HG03135 (cell line): ENCODE results near the gene GFOD1.

Experiments used
- ATAC-seq: cut with Tn5 transposase; IDR thresholded peaks from one replicate; pipeline ENCODE4 v1.9.1; 2021; ENCODE audit warnings: mild to moderate bottlenecking, moderate library complexity; ENCODE audit not compliant: unreplicated experiment

Gene GFOD1, protein sequence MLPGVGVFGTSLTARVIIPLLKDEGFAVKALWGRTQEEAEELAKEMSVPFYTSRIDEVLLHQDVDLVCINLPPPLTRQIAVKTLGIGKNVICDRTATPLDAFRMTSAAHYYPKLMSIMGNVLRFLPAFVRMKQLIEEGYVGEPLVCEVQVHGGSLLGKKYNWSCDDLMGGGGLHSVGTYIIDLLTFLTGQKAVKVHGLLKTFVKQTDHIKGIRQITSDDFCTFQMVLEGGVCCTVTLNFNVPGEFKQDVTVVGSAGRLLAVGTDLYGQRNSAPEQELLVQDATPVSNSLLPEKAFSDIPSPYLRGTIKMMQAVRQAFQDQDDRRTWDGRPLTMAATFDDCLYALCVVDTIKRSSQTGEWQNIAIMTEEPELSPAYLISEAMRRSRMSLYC

DNA sequence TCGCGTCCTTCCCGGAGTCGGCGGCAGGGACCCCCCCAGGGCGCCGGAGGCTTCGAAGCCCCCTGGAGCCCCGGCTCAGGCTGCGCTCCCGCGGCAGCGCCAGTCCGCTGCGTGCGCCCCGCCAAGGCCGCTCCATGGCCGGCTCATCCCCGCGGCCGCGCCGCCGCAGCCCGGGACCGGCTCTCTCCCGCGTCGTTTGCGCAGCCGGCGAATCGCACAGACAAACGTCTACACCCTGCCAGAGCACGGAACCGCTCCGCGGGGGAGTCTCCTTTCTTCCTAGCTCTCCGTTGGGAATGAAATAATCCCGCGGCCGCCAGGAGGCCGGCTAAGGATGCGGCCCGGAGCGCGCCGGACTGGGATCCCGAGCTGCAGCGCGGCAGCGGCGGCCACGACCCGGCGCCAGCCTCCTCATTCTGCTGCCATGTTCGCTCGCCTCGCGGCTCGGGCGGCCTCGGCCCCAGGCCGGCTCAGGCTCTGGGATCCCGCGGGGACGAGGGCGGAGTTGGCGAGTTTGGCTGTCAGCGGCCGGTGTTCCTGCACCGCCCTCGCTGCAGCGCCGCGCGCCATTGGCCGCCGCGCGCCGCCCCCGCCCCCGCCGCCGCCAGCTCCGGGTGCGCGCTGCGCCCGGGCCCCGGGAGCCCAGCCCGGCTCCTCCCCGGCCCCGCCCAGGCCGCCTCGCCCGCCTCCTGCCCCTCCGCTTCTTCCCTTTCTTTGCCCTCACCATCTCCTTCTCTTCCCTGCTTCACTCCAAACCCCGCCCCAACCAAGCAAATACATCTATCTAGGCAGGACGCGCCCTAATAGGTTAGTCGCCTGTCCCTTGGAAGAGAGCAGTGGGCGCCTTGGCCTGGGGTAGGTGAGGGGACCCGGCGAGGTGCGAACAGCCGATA lies at the start of gene GFOD1:
Gene GFOD1, minus strand, starts transcription at position 479 of the 893 bp plus-strand sequence. CDS start 710 bp downstream, outside the sequence.
- ATAC-seq, result peak; percentile 71

DNA sequence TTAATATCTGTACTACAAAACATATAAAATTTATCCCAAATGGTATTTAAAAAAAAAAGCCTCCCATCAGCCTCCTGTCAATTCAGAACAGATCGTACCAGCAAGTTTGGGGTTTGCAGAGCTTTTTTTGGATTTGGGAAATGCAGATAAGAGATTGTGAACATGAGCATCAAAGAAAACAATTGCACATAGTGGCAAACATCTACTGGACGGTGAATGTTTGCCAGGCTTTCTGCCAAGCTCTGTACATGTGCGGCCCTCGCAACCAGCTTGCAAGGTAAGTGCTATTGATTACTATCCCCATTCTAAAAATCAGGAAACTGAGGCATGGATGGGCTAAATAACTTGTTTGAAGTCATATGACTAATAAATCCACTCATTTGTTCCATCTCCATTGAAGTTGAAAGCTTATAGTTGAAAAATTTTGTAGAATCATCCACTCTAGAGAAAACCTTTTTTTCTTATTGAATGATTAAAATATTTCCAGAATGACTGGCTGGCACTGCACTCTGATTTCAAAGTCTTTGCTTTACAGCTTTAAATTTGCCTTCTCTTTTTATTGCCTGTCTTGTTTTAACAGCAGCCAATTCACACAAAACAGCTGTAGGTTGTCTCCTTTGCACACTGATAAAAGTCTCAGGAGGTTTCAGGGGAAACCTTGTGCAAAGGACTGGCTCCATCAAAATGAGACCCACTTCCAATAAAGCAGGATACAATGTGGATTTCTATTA lies 49.6 kb upstream of the GFOD1 start:
- ATAC-seq, result no peak

DNA sequence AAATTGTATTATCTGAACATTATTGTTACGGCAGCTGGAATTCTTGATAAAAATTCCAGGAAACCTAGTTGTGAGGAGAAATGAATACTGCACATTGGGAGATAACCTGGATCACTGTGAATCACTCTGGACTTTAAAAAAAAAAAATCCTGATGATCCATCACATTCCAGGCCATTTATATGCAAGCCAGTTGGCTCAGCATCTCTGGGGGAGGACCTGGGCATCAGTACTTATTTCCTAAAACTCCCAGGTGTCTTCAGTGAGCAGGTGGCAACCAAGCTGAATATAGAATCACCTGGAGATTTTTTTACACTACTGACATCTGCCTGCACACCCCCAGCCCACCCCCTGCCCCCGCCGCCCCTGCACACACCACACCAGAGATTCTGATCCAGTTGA lies 47.9 kb upstream of the GFOD1 start:
- ATAC-seq, result no peak

DNA sequence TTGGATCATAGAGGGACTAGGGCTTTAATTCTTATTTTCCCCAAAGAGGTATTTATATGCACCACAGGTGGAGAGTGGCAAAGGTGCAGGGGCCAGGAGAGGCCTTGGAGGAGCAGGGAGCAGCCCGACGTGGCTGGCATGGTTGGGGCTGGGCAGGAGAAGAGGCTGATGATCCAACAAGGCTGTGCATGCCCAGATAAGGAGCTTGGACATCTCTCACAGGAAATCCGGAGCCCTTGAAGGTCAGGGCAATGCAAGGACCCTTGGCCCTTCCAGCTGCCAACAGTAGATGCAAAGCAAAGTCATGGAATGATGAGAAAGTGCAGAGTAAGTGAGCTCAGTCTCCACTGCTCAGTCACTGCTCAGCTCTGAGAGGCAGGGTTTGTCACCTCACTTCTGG lies 47.1 kb upstream of the GFOD1 start:
- ATAC-seq, result no peak

DNA sequence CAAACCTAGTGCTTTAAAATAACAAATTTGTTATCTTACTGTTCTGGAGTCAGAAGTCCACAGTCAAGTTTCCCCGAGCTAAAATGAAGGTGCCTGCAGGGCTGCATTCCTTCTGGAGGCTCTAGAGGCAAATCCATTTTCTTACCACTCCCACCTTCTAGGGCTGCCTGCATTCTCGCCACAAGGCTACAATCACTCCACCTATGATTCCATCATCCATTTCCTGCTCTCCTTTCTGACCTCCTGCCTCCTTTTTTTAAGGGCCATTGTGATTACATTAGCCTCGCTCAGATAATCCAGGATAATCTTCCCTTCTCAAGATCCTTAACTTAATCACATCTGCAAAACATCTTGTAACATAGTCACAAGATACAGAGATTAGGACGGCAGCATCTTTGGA lies 44.6 kb upstream of the GFOD1 start:
- no peak for ATAC-seq

DNA sequence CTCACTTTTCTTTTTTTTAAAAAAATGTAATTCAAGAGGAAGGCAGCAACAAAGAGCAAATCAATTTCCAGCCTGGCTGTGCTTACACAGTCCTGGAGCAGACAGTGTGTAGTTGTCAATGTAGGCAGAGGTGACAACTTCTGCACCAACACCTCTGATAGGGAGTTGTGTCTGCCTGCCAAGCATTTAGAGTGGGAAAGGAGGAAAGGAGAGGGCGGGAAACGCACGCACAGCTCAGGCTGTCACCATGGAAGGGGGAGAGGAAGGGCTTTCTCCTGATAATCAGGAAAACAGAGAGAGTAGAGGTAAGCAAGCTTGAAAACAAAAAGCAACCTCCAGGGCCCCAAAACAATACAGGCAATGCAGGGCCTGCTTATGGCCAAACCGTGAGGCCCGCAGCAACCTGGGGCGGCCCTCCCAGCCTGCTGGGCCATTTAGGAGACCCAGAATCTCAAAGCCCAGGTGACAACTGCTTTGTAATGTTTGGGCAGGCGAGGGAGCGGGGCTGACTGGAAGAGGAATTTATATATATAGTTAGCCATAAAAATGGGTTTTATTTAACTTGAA lies 41.5 kb upstream of the GFOD1 start:
- ATAC-seq, result no peak

DNA sequence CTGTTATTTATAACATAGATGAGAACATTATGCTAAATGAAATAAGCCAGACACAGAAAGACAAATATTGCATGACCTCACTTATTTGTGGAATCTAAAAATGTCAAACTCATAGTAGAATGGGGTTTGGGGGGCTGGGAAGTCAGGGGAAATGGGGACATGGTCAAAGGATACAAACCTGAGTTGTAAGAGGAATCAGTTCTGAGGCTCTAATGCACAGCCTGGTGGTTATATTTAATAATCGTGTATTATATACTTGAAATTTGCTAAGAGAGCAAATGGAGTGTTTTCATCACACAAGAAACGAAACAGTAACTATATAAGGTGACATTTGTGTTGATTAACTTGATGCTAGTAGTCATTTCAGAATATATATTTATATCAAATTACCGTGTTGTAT lies 40.8 kb upstream of the GFOD1 start:
- ATAC-seq, result no peak

DNA sequence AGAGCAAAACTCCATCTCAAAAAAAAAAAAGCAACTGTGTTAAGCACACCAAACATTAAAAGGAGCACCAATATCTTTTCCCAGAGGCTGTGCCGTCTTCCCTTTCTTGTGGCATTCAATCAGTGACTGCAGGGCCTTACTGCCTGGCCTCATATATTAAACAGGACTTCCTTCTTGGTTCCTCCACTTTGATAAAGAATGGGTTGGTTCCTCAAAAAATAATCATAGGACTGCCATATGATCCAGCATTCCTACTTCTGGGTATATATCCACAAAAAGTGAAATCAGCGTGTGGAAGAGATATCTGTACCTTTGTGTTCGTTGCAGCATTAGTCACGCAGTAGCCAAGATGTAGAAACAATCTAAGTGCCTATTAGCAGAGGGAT lies 40.3 kb upstream of the GFOD1 start:
- ATAC-seq, result no peak

DNA sequence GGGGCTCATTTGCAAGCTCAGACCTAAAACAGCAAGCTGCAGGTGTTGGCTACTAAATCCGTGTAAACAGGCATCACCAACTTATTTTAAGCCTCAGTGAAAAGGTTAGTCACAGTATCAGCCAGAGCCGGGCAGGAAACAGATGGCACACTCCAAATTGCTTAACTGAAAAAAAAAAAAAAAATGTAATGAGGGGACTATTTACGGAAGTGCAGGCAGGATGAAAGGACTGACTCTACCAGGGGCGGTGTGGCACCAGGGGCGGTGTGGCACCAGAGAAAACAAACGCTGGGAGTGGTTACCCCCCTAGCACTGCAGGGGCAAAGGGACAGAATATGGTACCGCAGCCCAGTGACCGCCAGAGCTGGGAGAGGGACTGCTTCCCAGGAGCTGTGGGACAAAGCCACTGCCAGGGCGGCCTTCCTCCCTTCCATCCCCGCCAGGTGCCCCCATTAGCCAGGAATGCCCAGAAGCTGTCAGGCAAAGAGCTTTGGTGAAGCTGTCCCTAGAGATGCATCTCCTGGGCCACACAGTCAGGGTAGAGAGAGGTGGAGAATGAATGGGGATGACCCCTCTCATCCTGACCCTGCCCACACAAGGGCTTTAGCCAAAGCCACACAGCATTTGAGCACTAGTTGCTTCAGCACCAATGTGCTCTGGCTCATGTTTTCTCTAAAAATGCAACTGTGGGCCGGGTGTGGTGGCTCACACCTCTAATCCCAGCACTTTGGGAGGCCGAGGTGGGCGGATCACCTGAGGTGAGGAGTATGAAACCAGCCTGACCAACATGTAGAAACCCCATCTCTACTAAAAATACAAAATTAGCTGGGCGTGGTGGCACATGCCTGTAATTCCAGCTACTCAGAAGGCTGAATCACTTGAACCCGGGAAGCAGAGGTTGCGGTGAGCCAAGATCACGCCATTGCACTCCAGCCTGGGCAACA lies 39.6 kb upstream of the GFOD1 start:
- peak; percentile 81 for ATAC-seq

DNA sequence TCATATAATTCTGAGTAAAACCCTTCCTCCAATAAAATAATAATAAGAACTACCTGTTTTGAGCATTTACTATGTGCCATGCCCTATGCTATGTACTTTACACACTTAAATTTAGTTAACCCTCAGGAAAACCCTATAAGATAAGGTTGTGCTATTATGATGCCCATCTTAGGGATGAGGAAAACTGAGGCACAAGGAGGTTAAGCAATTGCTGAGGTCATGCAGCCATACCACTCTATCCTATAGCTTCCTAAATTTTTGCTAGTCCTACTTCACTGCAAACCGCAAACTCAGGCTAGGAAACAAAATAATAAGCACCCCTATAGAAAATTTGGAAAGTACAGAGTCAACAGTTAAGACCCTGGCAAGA lies 38.9 kb upstream of the GFOD1 start:
- ATAC-seq, result peak; percentile 16

DNA sequence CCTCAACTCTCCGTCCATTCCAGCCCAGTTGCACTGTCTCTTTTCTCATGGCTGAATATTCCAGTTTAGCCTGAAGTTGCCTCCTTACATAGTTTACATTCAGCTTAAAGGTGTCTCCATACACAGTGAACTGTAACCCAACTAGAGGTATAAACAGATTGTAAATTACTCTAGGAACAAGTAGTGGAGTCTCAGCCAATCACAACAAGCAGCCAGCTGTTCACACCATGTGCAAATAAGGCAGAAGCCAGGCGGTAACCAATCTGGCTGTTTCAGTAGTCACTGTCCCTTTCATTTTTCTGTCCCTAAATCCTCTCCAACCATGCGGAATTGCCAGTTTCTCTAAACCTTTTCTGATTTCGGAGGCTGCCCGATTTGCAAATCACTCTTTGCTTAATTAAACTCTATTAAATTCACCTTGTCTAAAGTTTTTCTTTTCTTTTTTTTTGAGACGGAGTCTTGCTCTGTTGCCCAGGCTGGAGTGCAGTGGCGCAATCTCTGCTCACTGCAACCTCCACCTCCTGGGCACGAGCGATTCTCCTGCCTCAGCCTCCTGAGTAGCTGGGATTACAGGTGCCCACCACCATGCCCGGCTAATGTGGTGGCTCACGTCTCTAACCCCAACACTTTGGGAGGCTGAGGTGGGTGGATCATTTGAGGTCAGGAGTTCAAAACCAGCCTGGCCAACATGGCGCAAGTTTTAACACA lies 37.6 kb upstream of the GFOD1 start:
- no peak for ATAC-seq

DNA sequence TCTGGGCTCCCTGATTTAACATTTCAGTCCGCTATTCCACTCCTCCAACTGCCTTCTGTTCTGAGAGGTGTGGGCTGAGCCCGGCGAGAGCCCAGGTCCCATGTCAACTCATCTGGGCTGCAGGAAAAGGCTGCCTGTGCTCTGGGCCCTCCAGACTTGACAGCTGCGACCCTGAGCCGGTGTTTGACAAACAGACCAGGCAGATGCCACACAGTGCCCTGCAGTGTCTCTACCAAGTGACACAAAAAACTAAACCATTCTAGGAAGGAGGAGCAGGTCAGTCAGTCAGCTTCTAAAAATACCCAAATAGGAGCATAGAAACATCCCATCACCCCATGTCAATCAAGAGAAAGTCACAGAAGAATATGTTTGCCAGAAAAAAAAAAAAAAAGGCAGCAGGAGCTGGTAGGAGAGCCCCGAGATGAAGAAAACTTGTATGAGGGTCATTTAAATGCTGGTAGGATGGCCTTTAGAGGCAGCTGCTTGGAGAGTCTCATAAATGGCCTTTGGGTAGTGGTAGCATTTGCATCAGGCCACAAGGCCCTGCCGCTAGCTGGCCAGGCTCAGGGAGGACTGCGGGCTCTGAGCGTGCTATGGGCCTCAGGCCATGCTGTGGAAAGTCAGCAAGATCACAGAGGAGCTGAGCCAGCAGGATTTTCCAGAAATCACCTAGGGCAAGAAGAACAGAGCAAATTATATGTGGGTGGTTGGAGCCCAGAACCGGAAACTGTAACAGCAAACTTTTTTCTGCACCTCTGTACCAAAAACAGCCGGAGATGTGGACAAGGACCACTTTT lies 36.6 kb upstream of the GFOD1 start:
- ATAC-seq, result no peak

DNA sequence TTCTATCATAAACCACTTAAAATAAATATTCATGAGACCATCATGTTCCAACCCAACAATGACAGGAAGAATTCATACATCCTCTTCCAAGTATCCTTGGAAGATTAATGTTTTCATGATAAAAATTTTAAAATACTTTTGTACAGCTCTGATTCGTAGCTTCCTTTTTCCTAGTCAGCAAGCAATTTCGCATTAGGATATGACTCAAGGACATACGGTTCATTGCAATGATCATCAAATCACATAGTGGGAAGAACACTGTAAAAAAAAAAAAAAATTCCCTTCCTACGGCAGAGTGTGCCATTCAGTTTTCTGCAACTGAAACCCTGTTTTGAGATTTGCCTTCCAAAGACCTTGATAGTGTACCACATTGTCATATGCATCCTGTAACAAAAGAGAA lies 35.3 kb upstream of the GFOD1 start:
- ATAC-seq, result no peak

DNA sequence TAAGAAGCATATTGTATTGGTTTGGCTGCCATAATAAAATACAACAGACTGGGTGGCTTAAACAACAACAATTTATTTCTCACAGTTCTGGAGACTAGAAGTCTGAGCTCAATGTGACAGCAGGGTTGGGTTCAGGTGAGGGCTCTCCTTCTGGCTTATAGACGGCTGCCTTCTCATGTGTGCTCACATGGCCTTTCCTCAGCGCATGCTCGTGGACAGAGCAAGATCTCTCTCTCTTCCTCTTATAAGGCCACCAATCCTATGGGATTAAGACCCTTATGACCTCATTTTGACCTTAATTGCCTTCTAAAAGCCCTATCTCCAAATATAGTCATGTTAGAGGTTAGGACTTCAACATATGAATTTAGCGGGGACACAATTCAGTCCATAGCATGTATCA lies 32.4 kb upstream of the GFOD1 start:
- no peak for ATAC-seq

DNA sequence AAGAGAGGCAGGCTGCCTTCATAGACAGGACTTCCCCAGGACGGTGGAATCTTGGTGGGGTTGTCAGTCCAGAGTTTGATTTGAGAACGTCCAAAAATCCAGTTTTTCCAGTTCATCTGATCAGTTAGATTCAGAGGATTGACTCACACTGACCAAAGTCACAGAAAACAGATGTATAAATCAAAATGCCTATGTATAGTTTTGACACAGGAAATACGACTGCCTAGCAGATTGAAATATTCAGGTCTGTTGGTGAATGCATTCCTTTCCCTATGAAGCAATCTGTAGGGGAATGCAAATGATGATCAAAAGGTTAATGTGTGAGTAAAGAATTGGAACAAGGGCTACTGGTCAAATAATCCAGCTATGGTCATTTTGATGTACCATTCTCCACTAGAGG lies 29.7 kb upstream of the GFOD1 start:
- ATAC-seq, result no peak

DNA sequence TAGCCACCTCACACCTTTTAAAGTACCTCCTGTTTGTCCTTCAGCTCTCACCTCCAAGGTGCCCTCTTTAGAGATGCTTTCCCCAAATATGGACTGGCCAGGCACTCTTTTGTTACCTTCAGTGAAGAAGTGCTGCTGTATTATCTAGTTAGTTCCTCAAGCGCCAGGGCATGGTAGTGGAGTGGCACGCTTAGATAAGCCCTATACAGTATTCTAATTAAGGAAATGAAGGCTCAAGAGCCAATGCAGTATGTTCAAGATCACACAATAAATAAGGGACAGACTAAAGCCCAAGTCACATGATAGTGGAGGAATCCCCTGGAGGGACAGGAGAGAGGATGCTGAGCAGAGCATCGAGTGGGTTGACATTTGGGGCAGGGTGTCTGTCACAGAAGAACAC lies 28.5 kb upstream of the GFOD1 start:
- no peak for ATAC-seq

DNA sequence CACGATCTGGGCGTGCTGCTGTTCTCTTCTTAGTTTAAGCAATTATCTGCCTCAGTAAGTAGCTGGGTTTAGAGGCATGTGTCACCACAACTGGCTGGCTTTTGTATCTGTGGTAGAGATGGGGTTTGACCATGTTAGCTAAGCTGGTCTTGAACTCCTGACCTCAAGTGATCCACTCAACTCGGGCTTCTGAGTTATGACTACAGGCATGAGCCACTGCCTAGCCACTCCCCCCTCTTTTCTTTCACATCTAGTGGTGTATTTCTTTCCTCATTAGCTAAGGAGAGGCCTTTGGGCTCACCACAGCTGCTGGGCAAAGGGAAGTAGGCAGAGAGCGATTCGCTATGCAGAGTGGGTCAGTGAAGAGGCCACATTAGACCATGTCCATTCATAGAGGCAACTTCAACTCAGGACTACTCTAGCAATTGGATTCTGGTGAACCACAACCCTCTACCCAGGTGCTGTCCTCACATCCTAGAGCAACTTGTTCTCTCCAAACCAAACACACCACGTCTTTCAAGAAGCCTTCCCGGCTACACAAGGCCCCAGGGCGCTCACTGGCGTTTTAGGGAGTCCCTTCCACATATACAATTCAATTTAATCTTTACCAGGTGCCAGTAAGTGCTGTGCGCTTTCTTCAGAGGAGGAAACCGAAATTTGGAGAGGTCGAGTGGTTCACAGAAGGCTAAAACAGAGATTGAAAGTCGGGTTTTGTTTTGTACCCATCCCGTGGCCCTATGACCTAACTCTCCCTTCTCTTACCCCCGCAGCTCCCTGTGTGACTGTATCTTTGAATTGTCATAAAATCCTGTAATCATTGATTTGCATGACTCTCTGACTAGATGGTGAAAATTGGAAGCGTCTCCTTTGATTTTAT lies 26.5 kb upstream of the GFOD1 start:
- no peak for ATAC-seq

DNA sequence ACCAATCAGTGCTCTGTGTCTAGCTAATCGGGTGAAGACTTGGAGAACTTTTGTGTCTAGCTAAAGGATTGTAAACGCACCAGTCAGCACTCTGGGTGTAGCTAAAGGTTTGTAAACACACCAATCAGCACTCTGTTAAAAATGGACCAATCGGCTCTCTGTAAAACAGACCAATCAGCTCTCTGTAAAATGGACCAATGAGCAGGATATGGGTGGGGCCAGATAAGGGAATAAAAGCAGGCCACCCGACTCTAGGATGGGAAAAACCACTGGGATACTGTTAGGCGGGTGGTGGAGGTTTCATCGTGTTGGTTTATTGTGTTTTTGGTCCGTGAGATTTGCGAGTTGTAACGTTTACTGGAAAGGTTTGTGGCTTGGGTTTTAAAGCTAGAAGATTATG lies 25.5 kb upstream of the GFOD1 start:
- ATAC-seq, result no peak
